ENCODE results near the gene NAP1L2.
"Not testable (repeated sequence)": the region's sequence is repeated elsewhere in the genome, so short reads cannot be mapped to it uniquely, and the experiment has no call there.

Gene NAP1L2

GRCh38 chrX:73214426-73215094, at the start of gene NAP1L2:
NAP1L2 (minus strand) TSS chrX:73214851; CDS start chrX:73214492, 359 bp downstream.
- no peak for DNase-seq (ENCODE audit: low spot score)
- no peak for FAIRE-seq

DNA sequence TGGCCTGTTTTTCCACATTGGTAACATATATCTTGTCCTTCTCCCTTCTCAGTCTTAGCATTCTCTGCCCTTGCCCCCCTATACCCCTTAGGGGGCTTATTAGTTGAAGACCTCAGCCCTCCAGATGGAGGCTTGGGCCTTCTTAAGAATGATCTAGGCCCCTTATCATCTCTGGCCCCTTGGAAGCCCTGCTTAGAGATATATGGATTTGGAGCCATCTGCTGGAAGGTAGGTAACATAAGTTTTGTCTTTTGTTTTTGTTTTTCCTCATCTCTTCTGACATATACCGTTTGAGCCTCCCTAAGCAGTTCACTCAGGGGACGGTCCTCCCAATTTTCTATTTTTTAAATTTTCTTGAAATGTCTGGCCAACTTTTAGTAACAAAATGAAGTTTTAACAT, 48.3 kb upstream of the NAP1L2 start:
- DNase-seq (ENCODE audit: low spot score) (no peak), FAIRE-seq (no peak)

GRCh38 chrX:73239242-73239641, 24.6 kb upstream of the NAP1L2 start:
- DNase-seq (ENCODE audit: low spot score): no peak

GRCh38 chrX:73217621-73218020, 3.0 kb upstream of the NAP1L2 start:
- FAIRE-seq (no peak), DNase-seq (ENCODE audit: low spot score) (no peak)

More at GRCh38 chrX:73239242-73239641, 24.6 kb upstream of the NAP1L2 start:
- FAIRE-seq: no peak

DNA sequence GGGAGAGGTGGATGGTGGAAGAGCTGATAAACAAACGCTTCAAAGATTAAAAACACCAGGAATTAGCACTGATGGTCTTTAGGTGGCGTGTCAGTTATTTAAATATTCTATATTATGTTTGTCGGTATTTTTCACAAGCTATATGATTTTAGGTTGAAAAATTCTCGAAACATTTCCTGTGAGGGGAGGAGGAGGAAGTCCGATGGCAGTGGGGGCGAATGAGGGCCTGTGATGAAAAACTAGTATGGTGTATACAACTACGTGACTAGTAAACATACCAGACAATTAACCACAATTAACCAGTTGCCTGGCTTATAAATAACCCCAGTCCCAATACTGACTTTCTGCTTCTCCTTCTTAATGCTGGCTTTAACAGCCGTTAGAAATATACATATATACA, 595 bp upstream of the NAP1L2 start:
- DNase-seq (ENCODE audit: low spot score): no peak
- no peak for FAIRE-seq

DNA sequence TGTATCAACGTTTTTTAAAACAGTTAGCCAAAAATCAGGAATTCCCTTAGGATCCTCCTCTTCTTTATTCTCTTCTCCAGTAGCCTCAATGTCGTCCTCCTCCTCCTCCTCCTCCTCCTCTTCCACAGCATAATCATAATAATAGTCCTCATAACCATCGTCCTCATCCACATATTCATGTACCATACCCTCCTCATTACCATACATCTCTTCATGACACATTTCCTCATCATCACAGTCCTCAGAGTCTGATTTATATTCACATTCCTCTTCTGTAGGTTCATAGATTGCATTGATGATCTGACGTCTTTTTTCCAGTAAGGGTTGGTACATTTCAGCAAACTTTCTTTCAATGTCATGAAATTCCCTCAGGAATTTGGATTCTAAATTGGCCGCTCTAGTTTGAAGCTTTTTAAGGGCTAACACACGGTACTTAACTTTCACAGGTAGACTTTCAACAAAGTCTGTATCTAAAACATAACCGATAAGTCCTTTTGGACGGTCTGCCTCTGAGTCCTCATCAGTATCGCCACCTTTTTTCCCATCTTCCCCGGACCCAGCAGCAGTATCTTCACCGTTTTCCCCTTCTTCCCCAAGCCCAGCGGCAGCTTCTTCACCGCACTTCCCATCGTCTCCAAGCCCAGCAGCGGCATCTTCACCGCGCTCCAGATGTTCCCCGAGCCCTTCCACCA, 771 bp downstream of the NAP1L2 start:
- no peak for DNase-seq (ENCODE audit: low spot score)
- FAIRE-seq: no peak

GRCh38 chrX:73206366-73206765, 8.3 kb downstream of the NAP1L2 start:
- DNase-seq (ENCODE audit: low spot score) (no peak), FAIRE-seq (no peak)

- FAIRE-seq (no peak), DNase-seq (ENCODE audit: low spot score) (no peak)
These were observed 32.0 kb downstream of the NAP1L2 start for GRCh38 chrX:73182502-73183114.

GRCh38 chrX:73168945-73169344, 45.7 kb downstream of the NAP1L2 start:
- not testable (repeated sequence) for FAIRE-seq

More at GRCh38 chrX:73168945-73169344, 45.7 kb downstream of the NAP1L2 start:
- DNase-seq (ENCODE audit: low spot score): not testable (repeated sequence)

Measured in RCC 7860 (cell line).